Lower leg skin (tissue), 4 donors: ENCODE measurements around the gene HS2ST1. TPM values are rescaled to one million over a fixed set of nuclear protein-coding genes. Genes with fewer than 3 reads are reported as not detected.

Experiments
- DNase-seq, 2 donors: peaks; one replicate each; pipeline ENCODE4 v3.0.0-alpha.2; 2019; ENCODE audit warnings: low spot score in 2 of 2
- H3K4me3 ChIP-seq: fragments of 200-600 bp; sonication (generic); 2 replicates; pipeline ENCODE4 v1.5.1; 2017; ENCODE audit warnings: mild to moderate bottlenecking, low read depth; ENCODE audit not compliant: poor library complexity, severe bottlenecking
- CTCF ChIP-seq, 3 donors: fragments of 450-650 bp; IDR thresholded peaks; one replicate each; pipeline ENCODE4 v1.5.1; 2016; ENCODE audit warnings: antibody characterized with exemption in 3 of 3, mild to moderate bottlenecking in 3 of 3, moderate library complexity in 2 of 3
- POLR2A ChIP-seq, 2 donors: fragments of 450-650 bp; IDR thresholded peaks; one replicate each; pipeline ENCODE4 v1.6.1; 2016 to 2017; ENCODE audit warnings: antibody characterized with exemption in 2 of 2, mild to moderate bottlenecking in 1 of 2, moderate library complexity in 1 of 2
- WGBS, 2 donors: methylation state at CpG; one replicate each; pipeline ENCODE4 v1.1.5; 2018; 5-methylcytosine and 5-hydroxymethylcytosine counted together
- intact Hi-C: fragments of 100-400 bp; cut with DNase I; formaldehyde crosslinking; loops from one replicate; pipeline ENCODE4 v1.15.0; 2023; ENCODE audit warnings: low total_unique reads
- total RNA-seq, 4 donors: library from RNA; depleted of rRNA; stranded (reverse); fragments of >200 nt; gene quantifications; one replicate each; pipeline ENCODE4 v1.1.0, GENCODE V29; 2016

Gene HS2ST1
- total RNA-seq, 4 donors from 2014 or later: 9.0 to 11.8 (median 10.7) TPM

GRCh38 chr1:87046951-87047350 lies 132.5 kb downstream of the HS2ST1 start:
- intact Hi-C loops: no loop called here
- WGBS, 2 donors: 63 to 76% methylated on average over 4 of the region's 4 CpGs
- no peak overlapping the region for H3K4me3 ChIP-seq
- TF ChIP-seq CTCF (IDR thresholded peaks at IDR 0.05) (no peak), POLR2A (IDR thresholded peaks at IDR 0.05) (no peak)
- no peak for DNase-seq

- intact Hi-C loops: no loop called here
- 92 to 96% methylated on average over 3 of the region's 3 CpGs for WGBS, 2 donors
- no peak for TF ChIP-seq POLR2A (IDR thresholded peaks at IDR 0.05)
- no peak for TF ChIP-seq CTCF (IDR thresholded peaks at IDR 0.05)
Observed at GRCh38 chr1:87048237-87048636, 133.8 kb downstream of the HS2ST1 start.

GRCh38 chr1:87051965-87052364 lies 137.5 kb downstream of the HS2ST1 start:
- no peak for TF ChIP-seq CTCF (IDR thresholded peaks at IDR 0.05)
- TF ChIP-seq POLR2A (IDR thresholded peaks at IDR 0.05): no peak
- no peak for DNase-seq
- intact Hi-C loops: no loop called here
- no peak overlapping the region for H3K4me3 ChIP-seq
- WGBS, 2 donors: 96% methylated on average over 5 of the region's 5 CpGs

More at GRCh38 chr1:87048237-87048636, 133.8 kb downstream of the HS2ST1 start:
- no peak overlapping the region for H3K4me3 ChIP-seq
- DNase-seq: no peak

- intact Hi-C loops: no loop called here
- 90 to 91% methylated on average over 3 of the region's 3 CpGs for WGBS, 2 donors
- no peak for DNase-seq
- TF ChIP-seq CTCF (IDR thresholded peaks at IDR 0.05) (no peak), POLR2A (IDR thresholded peaks at IDR 0.05) (no peak)
- no peak overlapping the region for H3K4me3 ChIP-seq
Observed at GRCh38 chr1:87052400-87052799, 138.0 kb downstream of the HS2ST1 start.

- no peak for TF ChIP-seq POLR2A (IDR thresholded peaks at IDR 0.05)
- TF ChIP-seq CTCF (IDR thresholded peaks at IDR 0.05): no peak
- 91 to 92% methylated on average over 1 of the region's 1 CpG for WGBS, 2 donors
- intact Hi-C loops: no loop called here
- no peak overlapping the region for H3K4me3 ChIP-seq
- DNase-seq: no peak
Observed at GRCh38 chr1:87052961-87053360, 138.5 kb downstream of the HS2ST1 start.

- no peak overlapping the region for H3K4me3 ChIP-seq
- WGBS, 2 donors: 95 to 100% methylated on average over 1 of the region's 1 CpG
- intact Hi-C loops: no loop called here
- DNase-seq: no peak
- TF ChIP-seq POLR2A (IDR thresholded peaks at IDR 0.05) (no peak), CTCF (IDR thresholded peaks at IDR 0.05) (no peak)
Observed at GRCh38 chr1:87053446-87053845, 139.0 kb downstream of the HS2ST1 start.
